NCI-H510A treated with DMSO at 0.1 percent for 48 hours (cell line): Measurements from ENCODE around the gene AIP.
A peak's percentile ranks its signal among the peaks of the same experiment; 100 is the strongest.
"Not testable (repeated sequence)": the region's sequence is repeated elsewhere in the genome, so short reads cannot be mapped to it uniquely, and the experiment has no call there.

Source experiments
- DNase-seq: peaks from one replicate; lab custom pipeline; 2025; lab: John Stamatoyannopoulos, UW

AIP gene

GRCh38 chr11:67449116-67449844 lies 33.5 kb upstream of the AIP start:
- peak; percentile 68 for DNase-seq

GRCh38 chr11:67450796-67451657 lies 31.8 kb upstream of the AIP start:
- no peak for DNase-seq

- no peak for DNase-seq
Observed at GRCh38 chr11:67451658-67451976, 31.2 kb upstream of the AIP start.

GRCh38 chr11:67452141-67452952 lies 30.5 kb upstream of the AIP start, which contains the start of gene GPR152:
TSS of gene GPR152 (minus strand) at chr11:67452729. CDS start at chr11:67452724, 5 bp downstream.
- DNase-seq: no peak

- no peak for DNase-seq
Observed at GRCh38 chr11:67453816-67454732, 28.8 kb upstream of the AIP start.

- DNase-seq: no peak
Observed at GRCh38 chr11:67455054-67455453, 27.8 kb upstream of the AIP start, which contains the start of gene CABP4. TSS of gene CABP4 (plus strand) at chr11:67455354. CDS start at chr11:67455424, 70 bp downstream.

- DNase-seq: no peak
Observed at GRCh38 chr11:67456068-67456705, 26.6 kb upstream of the AIP start.

- DNase-seq: no peak
Observed at GRCh38 chr11:67457453-67457852, 25.4 kb upstream of the AIP start.

- DNase-seq: no peak
Observed at GRCh38 chr11:67458266-67458665, 24.6 kb upstream of the AIP start.

- no peak for DNase-seq
Observed at GRCh38 chr11:67463186-67463585, 19.6 kb upstream of the AIP start.

- DNase-seq: no peak
Observed at GRCh38 chr11:67463680-67464410, 19.0 kb upstream of the AIP start.

GRCh38 chr11:67464411-67465188 lies 18.2 kb upstream of the AIP start:
- DNase-seq: peak; percentile 49

GRCh38 chr11:67465189-67465510 lies 17.7 kb upstream of the AIP start:
- DNase-seq: no peak

- not testable (repeated sequence) for DNase-seq
Observed at GRCh38 chr11:67465530-67465929, 17.3 kb upstream of the AIP start.

- DNase-seq: no peak
Observed at GRCh38 chr11:67466367-67466766, 16.5 kb upstream of the AIP start.

- DNase-seq: peak; percentile 19
Observed at GRCh38 chr11:67466962-67467771, 15.7 kb upstream of the AIP start.

- peak; percentile 38 for DNase-seq
Observed at GRCh38 chr11:67468056-67468455, 14.8 kb upstream of the AIP start.

GRCh38 chr11:67468456-67468758 lies 14.4 kb upstream of the AIP start:
- no peak for DNase-seq
